NCI-H1436 (cell line): ENCODE data around the gene ARID1B.
"Not testable (repeated sequence)": the region's sequence is repeated elsewhere in the genome, so short reads cannot be mapped to it uniquely, and the experiment has no call there.

Experiments used
- DNase-seq: peaks from one replicate; lab custom pipeline; 2025; lab: John Stamatoyannopoulos, UW

Gene ARID1B

DNA sequence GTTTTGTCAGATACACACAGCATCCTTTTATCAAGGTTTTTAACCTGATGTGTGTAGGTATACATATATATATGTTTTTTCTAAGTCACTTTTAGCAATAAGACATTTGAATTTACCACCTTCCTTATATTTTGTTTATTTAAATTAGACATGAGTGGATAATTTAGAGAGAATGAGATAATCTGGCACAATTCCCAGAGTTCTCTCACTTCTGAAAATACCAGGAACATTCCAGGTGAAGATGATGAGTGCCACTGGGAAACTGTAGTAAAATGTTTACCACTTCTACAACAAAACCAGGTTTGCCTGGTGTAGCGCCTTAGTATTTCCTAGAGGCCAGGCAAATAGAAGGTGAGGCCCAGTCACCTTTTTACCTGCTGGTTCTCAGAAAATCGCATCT is 356.7 kb downstream of the ARID1B start:
- DNase-seq, result no peak

DNA sequence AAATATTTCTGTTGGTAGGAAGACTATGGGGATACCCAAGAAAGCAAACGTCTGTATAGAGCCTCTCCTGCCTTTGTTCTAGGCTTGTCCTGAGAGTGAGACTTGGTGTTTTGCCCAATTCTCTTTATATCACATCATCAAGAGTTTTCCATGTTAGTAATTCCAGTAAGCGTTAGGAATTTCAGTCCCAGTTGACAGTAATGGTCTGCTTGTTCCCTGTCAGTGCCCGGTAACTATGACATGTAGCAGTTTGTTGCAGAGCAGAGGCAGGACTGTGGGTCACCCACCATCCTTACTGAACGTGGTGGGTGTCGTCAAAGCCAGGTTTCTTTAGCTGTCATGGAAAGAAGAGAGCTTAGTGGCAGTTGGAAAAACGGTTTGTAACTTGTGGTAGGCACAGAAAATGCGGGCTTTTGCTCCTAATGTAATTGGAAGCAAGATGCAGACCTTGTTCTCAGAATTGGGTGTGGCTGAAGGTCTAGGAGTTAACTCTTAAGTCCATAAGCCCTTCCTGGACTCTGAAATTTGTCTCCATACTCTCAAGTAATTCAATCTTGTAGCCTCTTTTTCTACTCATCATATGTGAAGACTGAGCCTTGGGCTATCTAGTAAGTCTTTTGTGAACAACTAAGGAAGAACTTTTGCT is 357.3 kb downstream of the ARID1B start:
- DNase-seq, result no peak

DNA sequence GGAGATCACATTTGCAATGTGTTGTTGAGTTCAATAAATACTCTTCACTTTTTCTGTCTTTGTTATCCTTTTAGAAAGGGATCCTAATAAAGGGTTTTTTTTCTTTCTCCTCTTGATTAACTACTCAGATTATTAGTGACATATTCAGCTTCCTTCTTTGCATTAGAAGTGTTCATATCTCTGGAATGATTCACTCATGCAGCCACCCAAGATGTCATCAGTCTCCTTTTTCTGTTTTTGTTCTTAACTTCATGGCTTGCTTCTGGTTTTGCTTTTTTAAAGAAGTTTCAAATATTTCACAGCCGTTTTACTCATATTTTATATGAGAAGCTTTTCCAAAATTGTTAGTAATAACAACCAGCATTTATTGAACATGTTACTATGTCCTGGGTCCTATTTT is 358.5 kb downstream of the ARID1B start:
- DNase-seq, result no peak

DNA sequence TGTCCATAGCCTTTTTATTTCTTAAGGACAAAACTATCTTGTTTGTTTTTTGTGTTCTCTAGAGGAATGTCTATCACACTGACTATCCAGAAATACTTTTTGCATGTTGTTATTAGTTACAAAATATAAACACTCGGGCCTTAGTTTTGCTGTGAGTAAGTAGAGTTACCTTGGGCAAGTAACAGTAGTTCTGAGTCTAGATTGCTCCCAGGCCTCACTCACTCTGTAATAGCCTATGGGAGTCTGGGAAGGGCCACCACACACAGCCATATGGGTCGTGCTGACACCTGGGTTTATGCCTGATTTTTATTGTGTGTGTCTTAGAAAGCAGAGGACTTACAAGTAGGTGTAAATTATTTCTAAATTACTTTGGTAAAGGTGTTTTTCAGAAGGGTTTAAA is 360.3 kb downstream of the ARID1B start:
- no peak for DNase-seq

DNA sequence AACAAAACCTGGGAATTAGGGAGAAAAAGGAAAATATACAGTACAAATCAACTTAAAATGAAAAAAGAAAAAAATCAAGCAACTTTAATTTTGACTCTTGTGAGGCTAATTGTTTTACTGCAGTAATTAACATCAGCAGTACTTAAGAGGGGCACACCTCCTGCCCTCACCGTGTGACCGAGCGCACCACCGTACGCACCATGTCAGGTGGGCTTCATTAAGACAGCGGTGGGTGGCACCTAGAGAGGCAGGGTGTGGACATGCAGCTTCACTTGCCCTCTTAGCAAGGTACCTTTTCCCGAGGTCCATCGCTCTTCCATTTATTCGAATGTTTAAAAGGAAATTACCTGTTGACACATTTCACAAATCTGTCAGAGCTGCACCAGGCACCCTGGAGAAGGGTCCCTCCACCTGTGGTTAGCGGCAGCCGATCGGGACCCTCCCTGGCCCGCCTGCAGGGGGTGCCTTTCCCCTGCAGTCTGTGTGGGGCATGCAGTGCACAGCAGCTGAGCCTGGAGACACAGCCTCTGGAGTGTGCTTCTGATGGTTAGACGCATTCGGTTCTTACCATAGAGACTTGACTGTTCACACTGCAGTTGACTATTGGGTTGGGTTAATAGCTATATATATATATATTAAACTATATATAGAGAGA is 362.0 kb downstream of the ARID1B start:
- no peak for DNase-seq

DNA sequence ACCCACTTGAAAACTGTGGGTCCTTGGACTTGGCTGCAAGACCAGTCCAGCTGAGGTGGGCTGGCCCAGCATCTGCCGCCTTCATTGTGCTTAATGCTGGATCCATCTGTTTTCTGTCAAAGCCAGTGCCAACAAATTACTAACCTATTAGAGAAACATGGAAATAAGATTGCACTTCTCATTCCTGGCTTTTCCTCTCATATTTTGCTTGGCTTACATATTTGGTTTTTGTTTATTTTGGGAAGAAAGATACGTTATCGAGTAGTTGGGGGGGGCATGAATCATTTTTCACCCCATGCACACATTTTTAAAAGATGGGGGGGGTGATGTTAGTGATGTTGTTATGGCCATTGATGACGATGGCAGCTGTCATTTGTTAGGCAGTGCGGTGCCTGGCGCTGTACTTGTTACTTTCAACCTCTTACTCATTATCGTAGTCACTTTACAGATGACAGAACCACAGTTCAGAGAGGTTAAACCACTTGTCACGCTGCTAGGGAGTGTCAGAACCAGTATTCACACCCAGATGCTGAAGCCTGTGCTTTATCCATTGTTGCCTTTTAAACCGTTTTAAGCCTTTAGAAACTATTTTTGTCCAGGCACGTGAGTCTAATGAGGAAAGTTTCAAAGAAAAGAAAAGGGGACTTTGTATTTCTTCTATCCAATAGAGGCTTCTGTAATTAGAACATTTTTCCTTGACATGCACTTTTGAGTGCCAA is 366.2 kb downstream of the ARID1B start:
- DNase-seq, result no peak

DNA sequence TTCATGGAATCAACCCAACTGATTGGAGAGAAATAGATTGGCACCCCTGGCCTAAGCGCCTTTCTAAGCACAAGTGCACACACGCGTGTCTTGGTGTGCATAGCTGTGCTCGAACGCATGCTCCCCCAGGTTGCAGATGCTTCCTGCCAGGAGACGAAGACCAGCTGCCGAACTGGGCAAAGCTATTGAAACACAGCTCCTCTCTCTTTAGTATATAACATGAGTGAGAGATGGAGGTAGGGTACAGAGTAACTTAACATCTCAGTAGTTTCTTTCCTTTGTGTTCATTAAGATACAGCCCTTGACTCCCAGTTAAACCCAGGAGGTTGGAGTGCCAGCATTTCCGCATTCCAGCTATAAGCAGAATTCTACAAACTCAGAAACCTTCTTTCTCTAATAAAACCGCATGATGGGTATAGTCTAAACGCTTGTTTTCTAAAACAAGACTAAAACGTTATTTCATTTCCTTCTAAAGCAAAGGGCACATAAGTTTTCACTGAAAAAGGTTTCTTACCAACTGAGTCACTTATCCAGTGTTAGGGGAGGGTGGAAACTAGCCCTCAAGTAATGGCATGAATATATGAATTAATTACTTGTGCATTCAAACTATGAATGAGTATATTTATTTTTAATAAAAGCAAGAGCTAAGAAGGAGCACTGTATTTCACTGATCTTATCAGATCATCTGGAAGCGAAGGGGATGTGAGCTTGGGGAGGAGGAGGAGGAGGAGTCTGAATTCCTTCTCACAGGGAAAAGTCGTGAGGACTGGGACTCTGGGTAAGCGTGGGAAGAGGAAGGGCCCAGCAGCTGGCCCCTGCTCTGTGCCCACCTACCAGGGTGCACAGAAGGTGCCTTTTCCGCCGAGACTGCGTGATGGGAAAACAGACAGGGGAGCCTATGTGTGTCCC is 367.0 kb downstream of the ARID1B start:
- DNase-seq, result no peak

DNA sequence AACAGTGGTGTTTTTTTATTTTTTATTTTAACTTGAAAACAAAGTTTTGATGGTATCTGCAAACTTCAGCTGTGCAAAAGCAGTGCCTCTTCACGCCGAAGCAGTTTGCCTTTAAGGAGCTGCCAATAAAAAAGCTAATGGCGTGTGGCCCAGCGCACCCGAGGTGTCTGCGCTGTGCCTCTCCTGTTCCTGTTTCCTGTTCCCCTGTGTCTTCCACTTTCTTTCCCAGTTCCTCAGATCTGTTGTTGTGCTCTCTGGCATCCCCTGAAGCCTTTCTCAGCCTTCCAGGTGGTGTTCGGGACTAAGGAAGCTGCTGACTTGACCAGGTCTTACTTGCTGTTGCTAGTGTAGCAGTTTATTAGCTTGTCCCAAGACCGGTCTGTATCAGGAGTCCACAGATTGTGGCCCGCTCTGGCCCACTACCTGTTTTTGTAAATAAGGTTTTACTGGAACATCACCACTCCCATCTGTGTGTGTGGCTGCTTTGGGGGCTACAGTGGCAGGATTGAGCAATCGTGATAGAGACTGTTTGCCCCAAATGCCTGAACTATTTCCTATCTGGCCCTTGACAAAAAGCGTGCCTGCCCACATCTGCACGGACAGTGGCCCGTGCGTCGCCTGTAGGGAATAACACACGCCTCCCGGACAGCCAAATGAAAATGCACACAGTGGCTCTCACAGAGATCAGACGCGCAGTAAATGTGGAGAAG is 367.8 kb downstream of the ARID1B start:
- DNase-seq, result no peak

DNA sequence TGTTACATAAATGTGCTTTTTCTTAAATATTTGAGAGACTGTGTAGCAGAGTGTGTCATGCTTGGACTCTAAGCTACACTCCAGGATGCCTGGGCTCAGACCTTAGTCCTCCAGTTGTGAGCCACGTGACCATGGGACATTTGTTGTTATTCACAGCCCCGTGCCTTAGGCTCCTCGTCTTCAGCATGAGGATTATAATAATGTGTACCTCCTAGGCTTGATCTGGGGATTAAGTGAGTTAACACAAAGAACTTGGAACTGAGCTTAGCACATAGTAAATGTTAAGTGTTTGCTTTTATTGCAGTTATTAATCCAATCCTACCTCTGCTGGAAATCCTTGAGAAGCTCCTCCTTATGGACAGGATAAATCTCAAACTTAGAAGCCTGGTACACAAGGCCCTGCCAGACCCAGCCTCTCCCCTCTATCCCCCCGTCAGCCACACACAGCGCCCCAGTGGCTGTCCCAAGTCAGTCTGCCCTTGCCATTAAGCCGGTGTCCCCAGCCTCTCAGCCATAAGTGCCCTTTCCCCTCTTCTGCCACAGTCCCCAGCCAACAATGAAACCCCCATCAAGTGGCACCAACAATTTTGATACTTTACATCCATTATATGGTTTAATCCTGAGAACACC is 368.6 kb downstream of the ARID1B start:
- no peak for DNase-seq

DNA sequence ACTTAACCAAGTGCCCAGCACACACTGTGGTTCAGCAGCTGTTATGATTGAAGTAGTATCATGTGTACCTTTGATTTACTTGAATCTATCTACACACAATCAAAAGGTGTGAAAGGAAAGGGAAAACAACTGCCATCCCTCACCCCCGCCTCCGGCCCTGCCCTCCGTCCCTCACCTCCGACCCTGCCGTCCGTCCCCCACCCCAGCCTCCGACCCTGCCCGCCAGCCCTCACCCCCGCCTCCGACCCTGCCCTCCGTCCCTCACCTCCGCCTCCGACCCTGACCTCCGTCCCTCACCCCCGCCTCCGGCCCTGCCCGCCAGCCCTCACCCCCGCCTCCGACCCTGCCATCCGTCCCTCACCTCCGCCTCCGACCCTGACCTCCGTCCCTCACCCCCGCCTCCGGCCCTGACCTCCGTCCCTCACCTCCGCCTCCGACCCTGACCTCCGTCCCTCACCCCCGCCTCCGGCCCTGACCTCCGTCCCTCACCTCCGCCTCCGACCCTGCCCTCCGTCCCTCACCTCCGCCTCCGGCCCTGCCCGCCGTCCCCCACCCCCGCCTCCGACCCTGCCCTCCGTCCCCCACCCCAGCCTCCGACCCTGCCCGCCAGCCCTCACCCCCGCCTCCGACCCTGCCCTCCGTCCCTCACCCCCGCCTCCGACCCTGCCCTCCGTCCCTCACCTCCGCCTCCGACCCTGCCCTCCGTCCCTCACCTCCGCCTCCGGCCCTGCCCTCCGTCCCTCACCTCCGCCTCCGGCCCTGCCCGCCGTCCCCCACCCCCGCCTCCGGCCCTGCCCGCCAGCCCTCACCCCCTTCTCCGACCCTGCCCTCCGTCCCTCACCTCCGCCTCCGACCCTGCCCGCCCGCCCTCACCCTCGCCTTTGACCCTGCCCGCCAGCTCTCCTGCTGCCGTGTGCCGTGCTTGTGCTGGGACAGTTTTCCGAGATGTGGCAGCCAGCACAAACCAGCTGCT is 370.2 kb downstream of the ARID1B start:
- DNase-seq, result not testable (repeated sequence)

DNA sequence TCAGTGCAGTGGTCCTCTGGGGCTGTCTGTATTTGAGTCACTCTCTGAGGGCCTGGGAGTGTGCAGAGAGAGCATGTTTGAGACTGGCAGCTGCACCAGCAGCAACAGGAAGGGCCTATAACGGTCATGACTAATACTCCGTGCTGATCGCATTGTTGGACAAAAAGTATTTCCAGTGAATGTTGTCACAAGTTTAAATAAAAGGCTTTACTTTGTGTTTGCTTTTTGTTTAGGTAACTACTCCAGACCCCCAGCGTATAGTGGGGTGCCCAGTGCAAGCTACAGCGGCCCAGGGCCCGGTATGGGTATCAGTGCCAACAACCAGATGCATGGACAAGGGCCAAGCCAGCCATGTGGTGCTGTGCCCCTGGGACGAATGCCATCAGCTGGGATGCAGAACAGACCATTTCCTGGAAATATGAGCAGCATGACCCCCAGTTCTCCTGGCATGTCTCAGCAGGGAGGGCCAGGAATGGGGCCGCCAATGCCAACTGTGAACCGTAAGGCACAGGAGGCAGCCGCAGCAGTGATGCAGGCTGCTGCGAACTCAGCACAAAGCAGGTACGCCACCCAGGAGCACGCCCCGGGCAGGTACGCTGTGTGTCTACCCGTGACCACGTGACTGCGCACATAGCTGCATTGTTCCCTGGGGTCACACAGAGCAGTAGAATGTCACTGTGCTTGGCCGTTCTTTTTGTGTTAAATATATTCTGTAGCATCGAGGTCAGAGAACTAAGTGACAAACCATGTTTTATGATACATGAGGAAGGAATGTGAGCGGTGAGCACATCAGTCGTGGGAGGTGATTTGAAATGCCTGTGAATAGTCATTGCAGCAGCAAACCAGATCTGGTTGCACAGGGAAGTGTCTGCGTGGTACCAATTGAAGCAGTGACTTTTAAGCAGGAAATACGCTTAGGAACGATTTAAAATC is 371.5 kb downstream of the ARID1B start:
- no peak for DNase-seq

DNA sequence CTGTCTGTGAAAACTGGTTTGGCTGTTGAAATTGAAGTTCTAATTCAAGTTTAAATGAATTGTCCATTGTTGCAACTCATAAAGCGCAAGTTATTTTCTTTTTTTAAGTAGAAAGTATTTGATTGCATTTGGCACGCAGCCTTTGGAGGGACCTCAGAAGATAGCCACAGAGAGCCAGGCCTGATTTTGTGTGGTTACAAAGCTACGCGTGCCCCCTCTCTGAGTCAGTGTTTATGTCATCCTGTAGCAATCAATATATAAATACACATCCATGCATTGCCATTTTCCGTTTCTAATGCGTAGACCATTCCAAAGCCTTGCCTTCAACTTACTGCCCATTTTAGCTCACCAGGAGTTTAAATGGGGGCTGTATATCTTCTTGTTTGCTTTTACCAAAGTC is 372.9 kb downstream of the ARID1B start:
- DNase-seq, result no peak

DNA sequence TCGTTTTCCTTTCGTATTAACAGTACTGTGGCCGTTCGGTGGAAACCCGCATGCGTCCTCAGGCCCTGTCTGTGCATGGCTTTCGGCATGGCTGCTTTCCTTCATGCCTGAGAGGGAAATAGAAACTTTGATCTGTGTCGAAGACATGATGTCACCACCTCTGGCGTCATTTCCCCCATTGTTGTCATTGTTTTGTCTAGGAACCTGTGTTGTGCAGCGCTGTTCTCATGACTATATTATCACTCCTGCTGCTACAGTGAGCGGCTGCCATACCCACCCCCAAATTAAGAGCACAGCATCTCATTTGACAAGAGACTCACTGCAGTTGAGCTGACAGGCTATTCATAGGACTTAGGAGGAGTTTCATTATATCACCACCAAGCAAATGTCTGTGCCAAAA is 373.9 kb downstream of the ARID1B start:
- DNase-seq, result no peak

DNA sequence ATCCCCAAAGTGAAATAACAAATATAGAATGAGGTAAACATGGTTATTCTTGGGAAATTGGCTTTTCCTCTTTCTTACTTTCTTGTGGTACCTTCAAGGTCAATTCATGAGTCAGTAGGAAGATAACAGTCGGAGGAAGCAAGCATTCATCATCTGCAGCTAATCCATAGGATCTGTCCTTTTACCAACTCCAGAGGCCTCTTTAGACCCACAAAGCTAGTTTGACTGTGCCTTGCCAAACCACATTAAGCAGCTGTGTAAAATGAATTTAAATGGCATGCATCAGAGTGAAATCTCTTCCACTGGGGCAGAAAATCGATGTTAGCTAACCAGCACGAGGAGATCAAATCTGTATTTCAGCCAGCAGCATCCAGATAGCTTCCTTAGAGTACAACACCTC is 374.8 kb downstream of the ARID1B start:
- no peak for DNase-seq

DNA sequence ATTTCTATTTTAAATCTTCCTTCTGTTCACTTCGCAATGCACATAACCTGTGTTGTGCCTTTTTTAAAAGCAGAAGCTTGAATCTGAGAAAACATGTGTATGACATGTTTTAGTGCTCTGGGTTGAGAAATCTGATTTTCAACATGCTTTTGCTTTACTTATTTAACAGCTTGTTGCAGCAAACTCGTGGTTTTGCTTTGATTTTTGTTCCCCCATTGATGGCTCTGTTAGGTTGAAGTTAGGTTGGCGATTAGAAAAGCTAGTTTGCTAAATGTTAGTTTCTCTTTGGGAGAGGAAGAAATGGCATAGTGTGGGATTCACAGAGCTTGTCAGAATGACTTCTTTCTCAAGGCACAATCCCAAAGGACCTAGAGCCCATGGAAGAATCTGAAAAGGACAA is 375.4 kb downstream of the ARID1B start:
- DNase-seq, result no peak

DNA sequence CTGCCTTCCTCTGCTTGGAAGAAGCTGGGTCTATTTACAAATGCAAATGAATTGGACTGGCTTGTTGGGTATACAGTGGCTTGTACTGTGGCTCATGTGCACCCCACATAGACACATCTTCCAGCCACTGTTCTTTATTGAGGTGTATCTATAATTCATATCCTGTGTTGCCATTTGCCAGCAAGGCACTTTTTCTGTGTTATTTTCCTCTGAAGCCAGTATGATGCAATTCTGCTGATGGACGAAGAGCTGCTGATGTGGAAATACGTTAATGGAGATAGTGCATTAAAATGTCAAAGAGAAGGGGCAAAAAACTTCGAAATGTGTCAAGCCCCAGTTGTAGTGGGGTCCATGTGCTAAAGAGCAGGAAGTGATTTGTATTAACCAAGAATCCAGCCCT is 378.6 kb downstream of the ARID1B start:
- DNase-seq, result no peak

DNA sequence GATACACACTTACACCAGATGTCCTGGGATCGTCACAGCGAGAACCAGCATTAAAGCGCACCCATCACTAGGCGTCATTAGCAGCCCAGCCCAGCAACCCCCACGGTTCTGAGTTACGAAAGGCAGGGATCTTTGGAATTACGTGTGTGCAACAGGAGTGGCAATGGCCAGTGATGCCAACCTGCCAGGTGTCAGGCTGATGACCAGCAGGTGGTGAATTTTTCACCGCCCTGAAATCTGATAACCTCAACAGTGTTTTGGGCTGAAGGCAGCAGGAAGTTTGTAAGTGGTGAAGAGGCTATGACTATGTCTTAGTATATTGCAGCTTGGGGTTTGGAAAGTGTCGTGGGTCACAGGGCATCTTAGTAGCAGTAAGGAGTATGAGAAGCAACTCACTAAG is 380.1 kb downstream of the ARID1B start:
- DNase-seq, result no peak

DNA sequence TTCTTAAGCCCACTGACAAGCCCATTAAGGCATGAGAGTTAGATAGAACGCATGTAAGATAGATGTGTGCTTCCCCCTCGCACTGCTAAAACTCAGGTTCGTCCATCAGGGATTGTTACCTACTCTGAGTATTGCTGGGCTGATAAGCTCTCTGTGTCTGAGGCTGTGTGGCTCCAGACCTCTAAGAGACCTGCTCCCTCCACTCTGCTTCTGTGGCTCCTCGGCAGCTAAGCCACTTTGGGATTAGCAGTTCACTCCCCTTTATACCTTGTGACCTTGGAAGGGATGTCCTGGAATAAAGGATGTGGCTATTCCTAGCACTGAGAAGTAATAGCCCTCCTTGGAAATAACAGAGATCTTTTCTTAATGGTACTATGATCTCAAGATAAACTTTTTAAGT is 381.3 kb downstream of the ARID1B start:
- DNase-seq, result no peak

DNA sequence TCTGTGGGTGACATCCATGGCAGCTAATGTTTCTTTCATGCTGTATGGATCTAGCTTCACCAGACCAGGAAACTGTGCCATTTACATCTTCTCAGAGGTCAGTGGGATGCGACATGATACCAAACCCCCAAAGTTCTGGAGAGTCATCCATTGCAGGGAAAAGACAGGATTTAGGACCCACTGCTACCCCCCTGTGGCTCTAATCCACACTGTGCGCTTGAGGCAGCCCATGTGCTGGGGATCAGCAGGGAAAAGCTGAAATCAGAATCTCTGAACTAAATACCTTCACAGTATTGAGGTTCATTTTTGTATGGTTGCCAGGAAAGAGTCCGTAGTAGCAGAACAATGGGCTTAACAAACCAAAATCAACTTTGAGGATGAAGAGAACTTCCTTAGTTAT is 381.7 kb downstream of the ARID1B start:
- no peak for DNase-seq
